A549 (cell line): ENCODE measurements around the gene ID3.

ENCODE experiments used
- BHLHE40 ChIP-seq: IDR thresholded peaks from 2 replicates; pipeline ENCODE4 v1.6.1; 2012; ENCODE audit warnings: low read depth, low read length, inconsistent platforms
- CEBPB ChIP-seq, 2 experiments: fragments of >200 bp in 1 of 2; sonication (Bioruptor Twin) in 1 of 2; formaldehyde crosslinking in 1 of 2; IDR thresholded peaks; 2 replicates each; pipeline ENCODE4 v1.6.1; 2012 to 2016
- EP300 ChIP-seq, 2 experiments: fragments of >200 bp; sonication (Bioruptor Twin); formaldehyde crosslinking; IDR thresholded peaks; 2 replicates in 1 of 2; 3 replicates in 1 of 2; pipeline ENCODE4 v1.6.1; 2016 to 2017
- ESRRA ChIP-seq: fragments of 150-350 bp; IDR thresholded peaks from 2 replicates; pipeline ENCODE4 v1.6.1; 2014; ENCODE audit warnings: mild to moderate bottlenecking, low read length, borderline replicate concordance
- HOXB5 ChIP-seq: fragments of 250-450 bp; sonication (Bioruptor Pico); IDR thresholded peaks from 2 replicates; pipeline ENCODE4 v1.5.0; 2020; ENCODE audit warnings: mild to moderate bottlenecking, moderate library complexity
- KDM1A ChIP-seq: fragments of 200-600 bp; sonication (generic); IDR thresholded peaks from 2 replicates; pipeline ENCODE4 v1.6.1; 2016; ENCODE audit warnings: low read depth, mild to moderate bottlenecking
- NFE2L2 ChIP-seq: fragments of 150-350 bp; conservative IDR thresholded peaks from 2 replicates; pipeline ENCODE4 v1.6.1; 2014; ENCODE audit warnings: low read length
- RAD21 ChIP-seq, 2 experiments: fragments of >200 bp in 1 of 2; sonication (Bioruptor Twin) in 1 of 2; formaldehyde crosslinking in 1 of 2; IDR thresholded peaks in 1 of 2; conservative IDR thresholded peaks in 1 of 2; 2 replicates in 1 of 2; 3 replicates in 1 of 2; pipeline ENCODE4 v1.6.1; 2012 to 2018; ENCODE audit warnings: inconsistent platforms in 1 of 2
- RCOR1 ChIP-seq: fragments of 150-350 bp; IDR thresholded peaks from 2 replicates; pipeline ENCODE4 v1.6.1; 2014; ENCODE audit warnings: antibody characterized with exemption, low read length, low read depth
- TF ChIP-seq, protein P1 (sequence below): fragments of >200 bp; sonication (Bioruptor Twin); formaldehyde crosslinking; IDR thresholded peaks from 3 replicates; pipeline ENCODE4 v1.5.1; 2016
- TF ChIP-seq, protein P2 (sequence below): fragments of 200-600 bp; sonication (generic); IDR thresholded peaks from 2 replicates; pipeline ENCODE4 v1.6.1; 2016; ENCODE audit warnings: antibody characterized with exemption, mild to moderate bottlenecking, moderate library complexity
- TF ChIP-seq, protein P3 (sequence below): IDR thresholded peaks from 2 replicates; pipeline ENCODE4 v1.6.1; 2012; ENCODE audit warnings: low read depth, borderline replicate concordance
- TF ChIP-seq, protein P4 (sequence below): fragments of >200 bp; sonication (Bioruptor Twin); formaldehyde crosslinking; IDR thresholded peaks from 2 replicates; pipeline ENCODE4 v1.6.1; 2016

DNA sequence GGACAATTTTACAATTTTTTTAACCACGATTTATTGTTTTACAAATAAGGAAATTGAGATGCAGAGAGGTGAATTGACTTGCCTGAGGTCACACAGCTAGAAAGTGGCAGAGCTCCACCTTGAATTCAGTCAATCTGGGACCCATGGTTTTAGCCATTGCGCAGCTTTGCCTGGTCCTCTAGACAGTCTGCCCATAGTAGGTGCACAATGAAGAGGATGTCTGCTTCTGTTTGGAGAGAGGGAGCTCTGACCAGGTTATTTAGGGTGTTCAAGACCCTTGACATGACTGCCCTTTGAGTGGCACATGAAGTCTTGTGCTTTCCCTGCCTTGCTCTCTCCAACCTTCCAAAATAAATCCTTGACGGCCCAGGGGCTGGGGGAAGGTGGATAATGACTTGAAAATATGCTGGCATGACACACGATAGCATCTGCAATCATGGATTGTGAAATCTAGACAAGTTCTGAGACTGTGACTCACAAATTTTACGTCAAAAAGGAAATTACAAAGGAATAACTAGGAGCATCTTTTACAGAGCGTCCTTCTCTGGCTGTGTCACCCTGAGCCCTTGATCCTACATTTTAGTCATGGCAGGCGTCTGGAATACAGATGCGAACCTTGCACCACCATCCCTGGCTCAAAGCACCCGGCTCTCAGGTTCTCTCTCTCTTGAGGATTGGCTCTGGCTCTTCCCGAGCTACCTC lies 26.2 kb upstream of the ID3 start:
- no peak for TF ChIP-seq ESRRA
- peak; percentile 98 to 100 for TF ChIP-seq CEBPB (IDR thresholded peaks at IDR 0.05)
- TF ChIP-seq RCOR1 = no peak
- TF ChIP-seq KDM1A = no peak
- TF ChIP-seq, protein P1, sequence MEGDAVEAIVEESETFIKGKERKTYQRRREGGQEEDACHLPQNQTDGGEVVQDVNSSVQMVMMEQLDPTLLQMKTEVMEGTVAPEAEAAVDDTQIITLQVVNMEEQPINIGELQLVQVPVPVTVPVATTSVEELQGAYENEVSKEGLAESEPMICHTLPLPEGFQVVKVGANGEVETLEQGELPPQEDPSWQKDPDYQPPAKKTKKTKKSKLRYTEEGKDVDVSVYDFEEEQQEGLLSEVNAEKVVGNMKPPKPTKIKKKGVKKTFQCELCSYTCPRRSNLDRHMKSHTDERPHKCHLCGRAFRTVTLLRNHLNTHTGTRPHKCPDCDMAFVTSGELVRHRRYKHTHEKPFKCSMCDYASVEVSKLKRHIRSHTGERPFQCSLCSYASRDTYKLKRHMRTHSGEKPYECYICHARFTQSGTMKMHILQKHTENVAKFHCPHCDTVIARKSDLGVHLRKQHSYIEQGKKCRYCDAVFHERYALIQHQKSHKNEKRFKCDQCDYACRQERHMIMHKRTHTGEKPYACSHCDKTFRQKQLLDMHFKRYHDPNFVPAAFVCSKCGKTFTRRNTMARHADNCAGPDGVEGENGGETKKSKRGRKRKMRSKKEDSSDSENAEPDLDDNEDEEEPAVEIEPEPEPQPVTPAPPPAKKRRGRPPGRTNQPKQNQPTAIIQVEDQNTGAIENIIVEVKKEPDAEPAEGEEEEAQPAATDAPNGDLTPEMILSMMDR = no peak
- peak; percentile 99 for TF ChIP-seq EP300 (IDR thresholded peaks at IDR 0.05)
- TF ChIP-seq, protein P2, sequence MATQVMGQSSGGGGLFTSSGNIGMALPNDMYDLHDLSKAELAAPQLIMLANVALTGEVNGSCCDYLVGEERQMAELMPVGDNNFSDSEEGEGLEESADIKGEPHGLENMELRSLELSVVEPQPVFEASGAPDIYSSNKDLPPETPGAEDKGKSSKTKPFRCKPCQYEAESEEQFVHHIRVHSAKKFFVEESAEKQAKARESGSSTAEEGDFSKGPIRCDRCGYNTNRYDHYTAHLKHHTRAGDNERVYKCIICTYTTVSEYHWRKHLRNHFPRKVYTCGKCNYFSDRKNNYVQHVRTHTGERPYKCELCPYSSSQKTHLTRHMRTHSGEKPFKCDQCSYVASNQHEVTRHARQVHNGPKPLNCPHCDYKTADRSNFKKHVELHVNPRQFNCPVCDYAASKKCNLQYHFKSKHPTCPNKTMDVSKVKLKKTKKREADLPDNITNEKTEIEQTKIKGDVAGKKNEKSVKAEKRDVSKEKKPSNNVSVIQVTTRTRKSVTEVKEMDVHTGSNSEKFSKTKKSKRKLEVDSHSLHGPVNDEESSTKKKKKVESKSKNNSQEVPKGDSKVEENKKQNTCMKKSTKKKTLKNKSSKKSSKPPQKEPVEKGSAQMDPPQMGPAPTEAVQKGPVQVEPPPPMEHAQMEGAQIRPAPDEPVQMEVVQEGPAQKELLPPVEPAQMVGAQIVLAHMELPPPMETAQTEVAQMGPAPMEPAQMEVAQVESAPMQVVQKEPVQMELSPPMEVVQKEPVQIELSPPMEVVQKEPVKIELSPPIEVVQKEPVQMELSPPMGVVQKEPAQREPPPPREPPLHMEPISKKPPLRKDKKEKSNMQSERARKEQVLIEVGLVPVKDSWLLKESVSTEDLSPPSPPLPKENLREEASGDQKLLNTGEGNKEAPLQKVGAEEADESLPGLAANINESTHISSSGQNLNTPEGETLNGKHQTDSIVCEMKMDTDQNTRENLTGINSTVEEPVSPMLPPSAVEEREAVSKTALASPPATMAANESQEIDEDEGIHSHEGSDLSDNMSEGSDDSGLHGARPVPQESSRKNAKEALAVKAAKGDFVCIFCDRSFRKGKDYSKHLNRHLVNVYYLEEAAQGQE = no peak
- peak; percentile 76 for TF ChIP-seq HOXB5 (CRISPR knock-in tag)
- TF ChIP-seq, protein P3, sequence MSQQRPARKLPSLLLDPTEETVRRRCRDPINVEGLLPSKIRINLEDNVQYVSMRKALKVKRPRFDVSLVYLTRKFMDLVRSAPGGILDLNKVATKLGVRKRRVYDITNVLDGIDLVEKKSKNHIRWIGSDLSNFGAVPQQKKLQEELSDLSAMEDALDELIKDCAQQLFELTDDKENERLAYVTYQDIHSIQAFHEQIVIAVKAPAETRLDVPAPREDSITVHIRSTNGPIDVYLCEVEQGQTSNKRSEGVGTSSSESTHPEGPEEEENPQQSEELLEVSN = no peak
- TF ChIP-seq BHLHE40 = no peak
- TF ChIP-seq, protein P4, sequence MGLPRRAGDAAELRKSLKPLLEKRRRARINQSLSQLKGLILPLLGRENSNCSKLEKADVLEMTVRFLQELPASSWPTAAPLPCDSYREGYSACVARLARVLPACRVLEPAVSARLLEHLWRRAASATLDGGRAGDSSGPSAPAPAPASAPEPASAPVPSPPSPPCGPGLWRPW = peak; percentile 94
- TF ChIP-seq NFE2L2 = peak; percentile 68
- TF ChIP-seq RAD21 (conservative IDR thresholded peaks at IDR 0.05 in 1 of 2, IDR thresholded peaks at IDR 0.05 in 1 of 2) = peak; percentile 36 to 63
